ENCODE results near the gene LINC00237.

Gene LINC00237

GRCh38 chr20:21096321-21097043, 9.7 kb downstream of the LINC00237 start:
- no peak for DNase-seq

GRCh38 chr20:21092806-21093205, 13.4 kb downstream of the LINC00237 start:
- DNase-seq, result no peak

DNA sequence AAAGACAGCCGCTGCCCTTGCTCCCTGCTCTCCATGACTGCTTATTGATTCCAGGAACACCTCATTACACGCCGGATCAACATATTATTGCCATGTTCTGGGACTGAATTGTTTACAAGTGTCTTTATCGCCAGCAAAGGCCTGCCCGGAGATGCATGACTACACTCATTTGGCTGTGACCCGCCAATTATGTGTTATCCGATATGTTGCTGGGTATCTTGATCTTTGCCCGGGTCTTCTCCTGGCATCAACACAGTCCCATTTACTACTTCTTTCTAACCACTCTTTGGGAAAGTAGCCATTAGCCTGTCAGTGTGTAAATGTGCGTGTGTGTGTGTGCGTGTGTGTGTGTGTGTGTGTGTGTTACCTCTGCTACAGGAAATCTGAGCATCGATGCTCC, 15.4 kb downstream of the LINC00237 start:
- DNase-seq, result no peak

DNA sequence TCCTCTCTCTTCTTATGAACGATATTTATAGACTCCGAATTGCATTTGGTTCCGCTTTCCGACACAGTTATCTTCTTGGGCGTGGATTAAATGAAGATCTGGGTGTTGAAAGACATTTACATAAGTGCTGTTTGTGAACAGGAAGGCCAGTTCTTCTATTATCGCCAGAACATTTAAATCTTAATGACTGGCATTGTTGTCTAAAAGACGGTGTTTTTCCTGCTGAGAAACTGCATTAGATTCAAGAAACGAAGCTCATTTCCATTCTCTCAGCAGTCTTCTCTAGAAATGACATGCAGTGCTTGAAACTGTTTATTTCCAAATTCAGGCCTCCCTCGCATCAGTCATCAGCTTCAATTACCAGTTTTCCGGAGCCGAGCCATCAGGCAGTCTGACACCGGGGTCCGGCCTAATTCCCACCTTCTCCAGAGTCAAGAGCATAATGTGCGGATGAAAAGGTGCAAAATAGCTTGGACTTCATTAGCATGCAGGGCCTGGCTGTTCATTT, 16.0 kb downstream of the LINC00237 start:
- DNase-seq, result no peak

DNA sequence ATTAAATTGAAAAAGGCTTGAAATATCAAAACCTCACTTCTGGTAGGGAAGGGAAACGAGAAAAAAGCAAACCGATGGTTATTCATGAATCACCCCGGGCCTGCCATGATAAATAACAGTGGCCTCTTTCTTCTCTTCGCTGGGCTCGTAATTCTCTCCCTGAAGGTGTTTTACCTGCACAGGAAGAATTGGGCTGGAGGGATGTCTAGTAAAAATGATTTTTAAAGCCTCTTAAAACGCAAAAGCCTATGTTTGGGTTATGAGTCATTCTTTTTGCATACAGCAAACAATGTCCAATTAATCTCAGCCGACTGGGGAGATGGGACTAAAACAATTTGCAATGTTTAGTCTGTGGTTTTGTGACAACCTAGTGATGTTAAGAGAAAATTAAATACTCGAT, 16.8 kb downstream of the LINC00237 start:
- no peak for DNase-seq

- DNase-seq, result no peak
Measured at GRCh38 chr20:21087862-21088540, 18.2 kb downstream of the LINC00237 start.

DNA sequence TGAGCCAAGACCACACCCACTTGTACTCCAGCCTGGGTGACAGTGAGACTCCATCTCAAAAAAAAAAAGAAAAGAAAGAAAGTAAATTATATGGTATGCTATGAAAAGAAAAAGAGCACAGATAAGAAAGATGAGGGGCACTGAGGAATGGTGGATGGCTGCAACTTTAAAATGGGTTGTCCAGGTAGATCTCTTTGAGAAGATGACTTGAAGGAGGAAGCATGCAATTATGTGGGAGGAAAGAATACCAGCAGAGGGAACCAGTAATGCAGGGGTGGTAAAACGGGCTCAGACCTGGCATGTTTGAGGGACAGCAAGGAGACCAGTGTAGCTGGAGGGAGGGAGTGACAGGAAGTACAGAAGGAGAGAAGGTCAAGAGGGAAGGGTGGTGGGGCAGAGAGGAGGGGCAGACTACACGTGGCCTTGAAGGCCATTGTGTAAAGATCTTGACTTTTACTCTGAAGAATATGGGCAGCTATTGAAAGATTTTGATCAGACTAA, 22.3 kb downstream of the LINC00237 start:
- no peak for DNase-seq

DNA sequence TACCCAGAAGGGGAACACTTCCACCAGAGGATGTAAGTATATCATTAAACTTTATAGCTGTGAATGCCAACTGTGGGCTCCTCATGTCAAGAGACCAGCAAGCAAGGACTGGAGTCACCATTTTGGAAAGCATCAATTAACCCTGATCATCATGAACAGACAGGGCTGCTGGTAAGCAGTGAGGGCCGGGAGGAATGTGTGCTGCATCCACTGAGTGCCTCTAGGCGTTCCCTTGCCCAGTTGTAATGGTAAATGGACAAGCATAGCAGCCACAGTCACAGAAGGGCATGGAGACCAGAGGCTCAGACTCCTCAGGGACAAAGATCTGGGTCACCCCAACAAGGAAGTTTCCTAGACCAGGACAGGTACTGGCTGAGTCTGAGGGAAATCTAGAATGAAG, 23.6 kb downstream of the LINC00237 start:
- no peak for DNase-seq

DNA sequence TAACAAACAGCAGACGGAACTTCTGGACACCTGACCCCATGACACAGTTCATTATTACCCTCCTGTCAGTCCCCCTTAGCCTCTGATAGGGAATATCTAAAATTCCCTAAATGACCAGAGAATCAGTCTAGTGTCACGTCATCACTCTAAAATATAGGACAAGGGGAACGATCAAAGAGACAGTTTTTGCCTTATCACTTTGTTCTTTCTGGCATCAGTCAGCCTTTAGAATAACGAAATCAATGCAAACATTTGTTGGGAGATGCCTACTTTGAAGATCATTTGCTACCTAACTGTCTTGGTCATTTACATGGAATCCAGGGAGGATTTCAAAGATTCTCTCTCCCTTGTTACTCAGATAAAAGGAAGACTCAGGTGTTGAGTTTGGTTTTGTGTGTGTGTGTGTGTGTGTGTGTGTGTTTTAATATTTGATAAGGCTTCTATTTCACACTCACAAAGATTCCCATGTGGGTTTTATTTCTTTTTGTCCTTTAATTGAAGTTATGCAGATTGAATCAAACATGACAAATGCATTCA, 28.3 kb downstream of the LINC00237 start:
- DNase-seq, result no peak

GRCh38 chr20:21076073-21076472, 30.1 kb downstream of the LINC00237 start:
- no peak for DNase-seq

DNA sequence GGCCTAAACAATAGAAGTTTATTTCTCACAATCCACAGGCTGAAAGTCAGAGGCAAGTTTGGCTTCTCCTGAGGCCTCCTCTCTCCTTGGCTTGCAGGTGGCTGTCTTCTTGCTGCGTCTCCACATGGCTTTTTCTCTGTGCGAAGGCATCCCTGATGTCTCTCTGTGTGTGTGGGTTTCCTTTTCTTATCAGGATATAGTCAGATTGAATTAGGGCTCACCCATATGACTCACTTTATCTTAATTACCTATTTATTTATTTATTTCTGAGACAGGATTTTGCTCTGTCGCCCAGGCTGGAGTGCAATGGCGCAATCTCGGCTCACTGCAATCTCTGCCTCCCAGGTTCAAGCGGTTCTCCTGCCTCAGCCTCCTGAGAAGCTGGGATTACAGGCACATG, 30.7 kb downstream of the LINC00237 start:
- DNase-seq, result no peak

GRCh38 chr20:21074605-21075336, 31.4 kb downstream of the LINC00237 start:
- no peak for DNase-seq

DNA sequence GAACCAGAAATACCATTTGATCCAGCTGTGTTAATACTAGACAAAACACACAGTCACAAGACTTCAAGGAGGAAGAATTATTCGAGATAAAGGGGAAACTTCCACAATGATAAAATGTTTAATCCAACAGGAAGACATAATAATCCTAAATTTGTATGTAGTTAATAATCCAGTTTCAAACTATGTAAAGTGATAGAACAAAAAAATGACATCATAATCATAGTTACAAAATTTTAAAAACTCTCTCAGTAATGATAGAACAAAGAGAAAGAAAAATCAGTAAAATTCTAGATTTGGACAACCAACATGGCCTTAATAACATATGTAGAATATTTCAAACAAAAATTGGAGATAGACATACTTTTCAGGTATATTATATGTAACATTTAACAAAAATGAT, 38.9 kb downstream of the LINC00237 start:
- no peak for DNase-seq

- no peak for DNase-seq
Measured at GRCh38 chr20:21064924-21065323, 41.2 kb downstream of the LINC00237 start.

- DNase-seq, result no peak
Measured at GRCh38 chr20:21063276-21063675, 42.9 kb downstream of the LINC00237 start.

- no peak for DNase-seq
Measured at GRCh38 chr20:21053002-21053762, 53.0 kb downstream of the LINC00237 start.

DNA sequence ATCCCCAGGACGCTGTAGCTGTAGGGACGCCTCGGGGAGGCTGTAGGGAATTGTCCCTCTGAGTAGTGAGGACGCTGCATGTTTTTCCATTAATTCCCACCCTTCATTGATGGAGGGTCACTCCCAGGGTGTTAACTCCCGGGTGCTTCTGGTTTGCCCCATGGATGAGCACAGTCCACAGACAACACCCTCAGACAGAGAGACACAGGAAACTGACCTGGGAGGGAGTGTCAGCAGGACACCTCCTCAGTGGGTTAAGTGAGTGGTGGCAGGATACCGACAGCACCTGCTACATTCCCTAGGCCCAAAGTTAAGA, 53.5 kb downstream of the LINC00237 start:
- no peak for DNase-seq

- DNase-seq, result no peak
Measured at GRCh38 chr20:21052241-21052640, 53.9 kb downstream of the LINC00237 start.

- DNase-seq, result no peak
Measured at GRCh38 chr20:21050710-21051109, 55.4 kb downstream of the LINC00237 start.

- DNase-seq, result no peak
Measured at GRCh38 chr20:21049305-21049828, 56.8 kb downstream of the LINC00237 start.

- no peak for DNase-seq
Measured at GRCh38 chr20:21048841-21049273, 57.3 kb downstream of the LINC00237 start.

GRCh38 chr20:21047981-21048380, 58.2 kb downstream of the LINC00237 start:
- no peak for DNase-seq

All from fibroblast of skin of abdomen (primary cell).